M059J (cell line): Measurements from ENCODE around the gene OLFM2. TPM values are rescaled to one million over a fixed set of nuclear protein-coding genes. Genes with fewer than 3 reads are reported as not detected.
"Not testable (repeated sequence)": the region's sequence is repeated elsewhere in the genome, so short reads cannot be mapped to it uniquely, and the experiment has no call there.

Source experiments
- DNase-seq: peaks from one replicate; pipeline ENCODE4 v3.0.0-alpha.2; 2012; ENCODE audit warnings: low read depth
- total RNA-seq: library from RNA; depleted of rRNA; stranded (reverse); fragments of >200 nt; shearing (Covaris generic); gene quantifications from 2 replicates; pipeline ENCODE4 v1.2.3, GENCODE V29; 2014; rRNA removed

OLFM2 gene
- total RNA-seq, 1 experiment from 2014 or later, result 0.39 TPM

- DNase-seq, result peak; percentile 98
These were observed 101.4 kb downstream of the OLFM2 start, which contains the start of gene PIN1 for GRCh38 chr19:9834726-9835506. PIN1 (plus strand) TSS chr19:9835318; CDS start chr19:9835345, 27 bp downstream.

- no peak for DNase-seq
These were observed 102.0 kb downstream of the OLFM2 start for GRCh38 chr19:9834307-9834725.

GRCh38 chr19:9828551-9829063, 107.7 kb downstream of the OLFM2 start:
- DNase-seq, result no peak

- peak; percentile 88 for DNase-seq
These were observed 108.8 kb downstream of the OLFM2 start, which contains the start of gene UBL5 for GRCh38 chr19:9827289-9828238. UBL5 (plus strand) TSS chr19:9827918; CDS start chr19:9828338, 420 bp downstream.

GRCh38 chr19:9823816-9824215, 112.5 kb downstream of the OLFM2 start:
- DNase-seq, result no peak

- DNase-seq, result not testable (repeated sequence)
These were observed 116.3 kb downstream of the OLFM2 start for GRCh38 chr19:9820034-9820433.

- no peak for DNase-seq
These were observed 116.8 kb downstream of the OLFM2 start for GRCh38 chr19:9819596-9819909.

GRCh38 chr19:9818734-9819595, 117.3 kb downstream of the OLFM2 start, which contains the start of gene FBXL12:
FBXL12 (minus strand) TSS chr19:9819079; CDS start chr19:9818813, 266 bp downstream.
- peak; percentile 98 for DNase-seq

- no peak for DNase-seq
These were observed 118.1 kb downstream of the OLFM2 start for GRCh38 chr19:9818175-9818733.

- DNase-seq, result no peak
These were observed 125.2 kb downstream of the OLFM2 start for GRCh38 chr19:9811139-9811538.

- no peak for DNase-seq
These were observed 127.2 kb downstream of the OLFM2 start for GRCh38 chr19:9808855-9809824.

GRCh38 chr19:9806803-9807202, 129.5 kb downstream of the OLFM2 start:
- no peak for DNase-seq

Other genes with a start within 250 kb of the OLFM2 start
- 1.3 and 3.8 TPM in 2 replicates for gene ZNF846, start 167.8 kb downstream of the OLFM2 start, total RNA-seq
- 23.2 and 24.4 TPM in 2 replicates for gene FBXL12, start 117.4 kb downstream of the OLFM2 start, total RNA-seq
- gene UBL5, start 108.6 kb downstream of the OLFM2 start, total RNA-seq, result 601 and 1,151 TPM in 2 replicates
- 146 and 182 TPM in 2 replicates for gene PIN1, start 101.2 kb downstream of the OLFM2 start, total RNA-seq
- not detected in 2 replicates for gene COL5A3, start 74.0 kb upstream of the OLFM2 start, total RNA-seq
- gene RDH8, start 77.0 kb upstream of the OLFM2 start, total RNA-seq, result not detected in 2 replicates
- 80.9 and 98.9 TPM in 2 replicates for gene SHFL, start 149.8 kb upstream of the OLFM2 start, total RNA-seq
- 0.25 TPM in 1 of 2 replicates, not detected in the other for gene ANGPTL6, start 166.2 kb upstream of the OLFM2 start, total RNA-seq
- 20.9 and 25.0 TPM in 2 replicates for gene PPAN, start 169.8 kb upstream of the OLFM2 start, total RNA-seq
- gene P2RY11, start 175.2 kb upstream of the OLFM2 start, total RNA-seq, result 0.96 and 6.5 TPM in 2 replicates
- 261 and 266 TPM in 2 replicates for gene EIF3G, start 183.4 kb upstream of the OLFM2 start, total RNA-seq